DND-41 (cell line): ENCODE data around the gene GALE.

Source experiments
- EZH2 ChIP-seq: IDR thresholded peaks from 3 replicates; pipeline ENCODE4 v1.6.1; 2012; ENCODE audit warnings: borderline replicate concordance, low read depth, mild to moderate bottlenecking, moderate library complexity, low read length, inconsistent platforms; ENCODE audit not compliant: severe bottlenecking
- TF ChIP-seq, protein P1 (sequence below): IDR thresholded peaks from 2 replicates; pipeline ENCODE4 v1.5.1; 2012; ENCODE audit warnings: borderline replicate concordance, low read length, moderate library complexity, mild to moderate bottlenecking; ENCODE audit not compliant: poor library complexity, severe bottlenecking; ENCODE audit errors: extremely low read depth

DNA sequence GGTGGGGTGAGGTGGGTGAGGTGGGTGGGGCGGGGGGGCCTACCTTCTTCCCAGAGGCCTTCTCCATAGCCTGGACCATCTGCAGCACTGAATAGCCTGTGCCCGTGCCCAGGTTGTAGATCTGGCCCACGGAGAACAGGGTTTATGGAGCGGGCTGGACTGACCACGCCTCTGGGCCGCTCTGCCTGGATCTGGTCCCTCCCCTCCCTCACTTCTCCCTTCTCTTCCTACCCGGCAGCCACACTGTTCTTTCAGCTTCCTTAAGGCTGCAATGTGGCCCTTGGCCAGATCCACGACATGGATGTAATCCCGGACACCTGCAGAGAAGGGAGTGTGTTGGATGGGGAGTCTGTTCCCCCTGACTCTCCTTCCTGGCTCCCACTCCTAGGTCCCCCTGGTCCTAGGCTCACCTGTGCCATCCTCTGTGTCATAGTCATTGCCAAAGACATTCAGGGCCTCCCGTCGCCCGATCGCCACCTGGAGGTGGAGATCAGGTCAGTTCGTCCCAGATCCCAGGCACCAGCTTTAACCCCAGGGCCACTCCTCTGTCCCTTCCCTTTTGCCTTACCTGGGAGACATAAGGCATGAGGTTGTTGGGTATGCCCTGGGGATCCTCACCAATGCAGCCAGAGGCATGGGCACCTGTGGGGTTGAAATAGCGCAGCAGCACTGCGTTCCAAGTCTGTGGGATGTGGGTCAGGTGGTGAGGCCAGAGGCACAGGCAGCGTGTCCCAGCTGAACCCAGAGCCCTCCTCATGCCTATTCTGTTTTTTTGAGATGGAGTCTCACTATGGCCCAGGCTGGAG lies 3.9 kb downstream of the GALE start:
- TF ChIP-seq, protein P1, sequence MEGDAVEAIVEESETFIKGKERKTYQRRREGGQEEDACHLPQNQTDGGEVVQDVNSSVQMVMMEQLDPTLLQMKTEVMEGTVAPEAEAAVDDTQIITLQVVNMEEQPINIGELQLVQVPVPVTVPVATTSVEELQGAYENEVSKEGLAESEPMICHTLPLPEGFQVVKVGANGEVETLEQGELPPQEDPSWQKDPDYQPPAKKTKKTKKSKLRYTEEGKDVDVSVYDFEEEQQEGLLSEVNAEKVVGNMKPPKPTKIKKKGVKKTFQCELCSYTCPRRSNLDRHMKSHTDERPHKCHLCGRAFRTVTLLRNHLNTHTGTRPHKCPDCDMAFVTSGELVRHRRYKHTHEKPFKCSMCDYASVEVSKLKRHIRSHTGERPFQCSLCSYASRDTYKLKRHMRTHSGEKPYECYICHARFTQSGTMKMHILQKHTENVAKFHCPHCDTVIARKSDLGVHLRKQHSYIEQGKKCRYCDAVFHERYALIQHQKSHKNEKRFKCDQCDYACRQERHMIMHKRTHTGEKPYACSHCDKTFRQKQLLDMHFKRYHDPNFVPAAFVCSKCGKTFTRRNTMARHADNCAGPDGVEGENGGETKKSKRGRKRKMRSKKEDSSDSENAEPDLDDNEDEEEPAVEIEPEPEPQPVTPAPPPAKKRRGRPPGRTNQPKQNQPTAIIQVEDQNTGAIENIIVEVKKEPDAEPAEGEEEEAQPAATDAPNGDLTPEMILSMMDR = no peak
- no peak for TF ChIP-seq EZH2
